Choroid plexus epithelial cell (primary cell): ENCODE measurements around the gene LLGL1.

Experiments
- DNase-seq: peaks from one replicate; pipeline ENCODE4 v3.0.0-alpha.2; 2010; ENCODE audit warnings: low read depth
- H3K4me3 ChIP-seq: 2 replicates; pipeline ENCODE4 v1.5.1; 2011; ENCODE audit warnings: low read depth, mild to moderate bottlenecking, control low read depth, low read length, moderate library complexity
- TF ChIP-seq, protein P1 (sequence below): conservative IDR thresholded peaks from 2 replicates; pipeline ENCODE4 v1.5.1; 2011; ENCODE audit warnings: low read depth, mild to moderate bottlenecking, control low read depth, inconsistent platforms, low read length, moderate library complexity

LLGL1 gene

DNA sequence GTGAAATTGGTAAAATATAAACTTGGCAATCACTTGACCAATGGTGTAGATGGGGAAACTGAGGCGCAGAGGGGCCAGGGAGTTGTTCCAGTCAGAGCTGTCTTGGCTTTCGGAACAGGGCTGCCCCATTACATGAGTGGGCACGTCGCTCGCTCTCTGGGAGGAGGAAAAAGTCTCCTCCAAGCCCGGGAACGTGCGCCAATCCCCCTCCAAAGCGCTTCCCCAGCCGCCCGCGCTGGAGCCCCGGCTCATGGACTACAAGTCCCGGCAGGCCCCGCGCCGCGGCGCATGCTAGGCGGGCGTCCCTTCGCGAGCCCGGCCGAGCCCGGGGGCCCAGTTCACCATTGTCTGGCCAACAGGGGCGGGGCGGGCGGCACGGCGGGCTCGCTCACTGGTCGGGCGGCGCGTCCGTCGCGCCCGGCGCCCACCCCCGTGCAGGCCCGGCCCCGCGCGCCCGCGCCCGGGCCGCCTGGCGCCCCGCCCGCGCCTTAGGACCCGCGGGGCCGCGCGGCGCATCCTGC is at the start of gene LLGL1:
Gene LLGL1 (plus strand): TSS at position 515 of the 521 bp plus-strand sequence. CDS start 48 bp downstream, outside the sequence.
- TF ChIP-seq, protein P1, sequence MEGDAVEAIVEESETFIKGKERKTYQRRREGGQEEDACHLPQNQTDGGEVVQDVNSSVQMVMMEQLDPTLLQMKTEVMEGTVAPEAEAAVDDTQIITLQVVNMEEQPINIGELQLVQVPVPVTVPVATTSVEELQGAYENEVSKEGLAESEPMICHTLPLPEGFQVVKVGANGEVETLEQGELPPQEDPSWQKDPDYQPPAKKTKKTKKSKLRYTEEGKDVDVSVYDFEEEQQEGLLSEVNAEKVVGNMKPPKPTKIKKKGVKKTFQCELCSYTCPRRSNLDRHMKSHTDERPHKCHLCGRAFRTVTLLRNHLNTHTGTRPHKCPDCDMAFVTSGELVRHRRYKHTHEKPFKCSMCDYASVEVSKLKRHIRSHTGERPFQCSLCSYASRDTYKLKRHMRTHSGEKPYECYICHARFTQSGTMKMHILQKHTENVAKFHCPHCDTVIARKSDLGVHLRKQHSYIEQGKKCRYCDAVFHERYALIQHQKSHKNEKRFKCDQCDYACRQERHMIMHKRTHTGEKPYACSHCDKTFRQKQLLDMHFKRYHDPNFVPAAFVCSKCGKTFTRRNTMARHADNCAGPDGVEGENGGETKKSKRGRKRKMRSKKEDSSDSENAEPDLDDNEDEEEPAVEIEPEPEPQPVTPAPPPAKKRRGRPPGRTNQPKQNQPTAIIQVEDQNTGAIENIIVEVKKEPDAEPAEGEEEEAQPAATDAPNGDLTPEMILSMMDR, result no peak
- H3K4me3 ChIP-seq, result peak within 1 kb of the TSS; percentile 79
- DNase-seq, result peak; percentile 97

DNA sequence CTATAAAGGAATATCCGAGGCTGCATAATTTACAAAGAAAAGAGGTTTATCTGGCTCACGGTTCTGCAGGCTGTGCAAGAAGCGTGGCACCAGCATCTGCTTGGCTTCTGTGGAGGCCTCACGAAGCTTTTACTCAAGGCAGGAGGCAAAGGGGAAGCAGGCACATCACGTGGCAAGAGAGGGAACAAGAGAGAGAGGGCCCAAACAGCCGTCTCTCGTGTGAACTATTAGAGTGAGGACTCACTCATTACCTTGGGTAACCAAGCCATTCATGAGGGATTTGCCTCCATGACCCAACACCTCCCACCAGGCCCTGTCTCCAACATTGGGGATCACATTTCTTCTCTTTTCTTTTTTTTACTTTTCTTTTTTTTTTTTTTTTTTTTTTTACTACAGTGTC is 49.3 kb upstream of the LLGL1 start:
- TF ChIP-seq, protein P1, result no peak
- no peak for DNase-seq
- H3K4me3 ChIP-seq, result no peak overlapping the region

DNA sequence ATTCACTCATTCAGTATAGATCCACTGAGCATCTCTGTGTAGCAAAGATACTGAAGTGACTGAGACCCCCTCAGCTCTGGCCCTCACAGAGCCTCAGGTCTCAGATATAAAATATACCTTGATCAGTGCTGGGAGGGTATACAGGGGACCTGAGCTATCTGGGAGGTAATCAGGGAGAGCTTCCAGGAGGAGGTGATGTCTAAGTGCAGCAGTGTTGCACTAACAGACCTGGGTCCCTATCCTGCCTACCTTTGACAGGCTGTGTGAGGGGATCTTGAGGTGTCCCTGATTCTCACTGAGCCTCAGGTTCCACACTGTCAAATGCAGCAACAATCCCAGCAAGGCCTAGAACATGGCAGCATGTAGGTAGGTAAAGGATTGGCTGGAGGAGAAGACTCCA is 48.3 kb upstream of the LLGL1 start:
- no peak overlapping the region for H3K4me3 ChIP-seq
- TF ChIP-seq, protein P1, result no peak
- no peak for DNase-seq

DNA sequence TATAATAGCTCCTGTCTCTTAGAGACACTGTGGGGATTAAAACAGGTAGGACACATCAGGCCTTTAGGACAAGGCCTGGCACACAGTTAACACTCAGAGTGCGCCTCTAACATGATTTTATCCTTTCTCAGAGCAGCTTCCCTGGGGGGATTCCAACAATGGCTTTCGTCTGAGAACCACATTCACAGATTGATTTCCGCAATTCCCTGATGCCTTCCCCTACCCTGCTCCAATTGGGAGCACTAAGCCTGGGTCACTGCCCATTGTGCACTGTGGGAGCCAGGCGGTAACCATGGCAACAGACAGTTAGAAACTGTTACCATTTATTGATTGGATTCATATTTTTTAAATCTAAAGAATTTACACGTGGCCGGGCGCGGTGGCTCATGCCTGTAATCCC is 47.7 kb upstream of the LLGL1 start:
- TF ChIP-seq, protein P1, result no peak
- DNase-seq, result no peak
- no peak overlapping the region for H3K4me3 ChIP-seq

DNA sequence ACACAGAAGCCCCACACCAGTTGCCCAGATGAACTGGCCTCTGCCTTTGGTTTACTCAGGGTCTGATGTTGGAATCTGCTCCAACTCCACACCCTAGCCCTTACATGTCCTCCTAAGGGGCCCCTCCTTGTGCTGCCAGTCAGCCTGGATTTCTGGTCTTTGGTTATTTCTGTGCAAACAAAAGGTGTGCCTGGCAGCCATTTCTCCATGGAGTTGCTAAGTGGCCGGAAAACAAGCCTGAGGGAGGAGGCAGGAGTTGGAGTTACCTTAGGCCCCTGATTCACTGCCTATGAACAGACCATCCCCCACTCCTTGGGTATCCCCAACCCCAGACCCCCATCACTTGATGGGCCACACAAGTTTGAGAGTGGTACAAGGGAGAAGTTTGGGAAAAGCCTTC is 46.2 kb upstream of the LLGL1 start:
- TF ChIP-seq, protein P1, result no peak
- no peak overlapping the region for H3K4me3 ChIP-seq
- DNase-seq, result no peak

DNA sequence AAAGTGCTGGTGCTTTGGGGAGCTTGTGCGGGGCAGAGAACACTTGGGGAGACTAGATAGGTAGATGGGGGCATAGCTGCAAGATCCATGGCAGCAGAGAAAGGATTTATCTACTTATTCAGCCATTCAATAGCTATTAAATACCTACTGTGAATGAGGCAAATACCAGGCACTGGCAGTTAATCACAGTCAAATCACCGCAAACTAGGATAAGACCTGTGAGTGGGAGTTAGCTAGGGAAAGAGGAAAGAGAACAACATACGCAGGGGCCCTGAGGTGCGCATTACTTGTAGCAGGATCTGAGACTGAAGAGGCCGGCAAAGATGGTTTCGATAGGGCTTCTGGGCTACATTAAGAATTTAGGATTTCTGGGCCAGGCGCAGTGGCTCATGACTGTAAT is 45.6 kb upstream of the LLGL1 start:
- no peak for DNase-seq
- no peak overlapping the region for H3K4me3 ChIP-seq
- TF ChIP-seq, protein P1, result no peak

DNA sequence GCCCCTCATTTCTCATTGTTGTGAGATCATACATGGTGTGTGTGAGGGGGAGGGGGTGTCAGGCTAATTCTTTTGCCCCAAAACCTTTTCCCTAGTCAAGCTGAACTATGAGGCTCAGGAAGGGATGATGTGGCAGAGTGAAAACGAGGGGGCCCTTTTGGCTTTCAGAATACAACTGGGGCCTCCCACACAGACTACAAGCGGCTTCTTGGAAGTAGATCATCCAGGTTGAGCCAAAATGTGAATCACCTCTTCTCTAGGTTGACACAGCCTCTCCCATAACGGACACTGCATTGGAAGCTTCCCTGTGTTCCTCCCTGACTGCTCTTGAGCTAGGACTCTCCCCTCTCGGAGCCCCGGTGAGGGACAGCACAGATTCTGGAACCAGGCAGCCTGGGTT is 44.1 kb upstream of the LLGL1 start:
- DNase-seq, result no peak
- TF ChIP-seq, protein P1, result no peak
- H3K4me3 ChIP-seq, result no peak overlapping the region
